ENCODE data around the gene GLIS1. TPM values are rescaled to one million over a fixed set of nuclear protein-coding genes. Genes with fewer than 3 reads are reported as not detected.
"Not testable (repeated sequence)": the region's sequence is repeated elsewhere in the genome, so short reads cannot be mapped to it uniquely, and the experiment has no call there.

Gene GLIS1
- total and polyA plus RNA-seq, 7 donors = 0.03 to 0.40 (median 0.15) TPM

GRCh38 chr1:53558739-53559315 is 180.1 kb downstream of the GLIS1 start:
- no peak overlapping the region for H3K4me3 ChIP-seq
- peak in 1 of 4 donors; percentile 17 for ATAC-seq
- no peaks in the 10 kb centered on the region for H3K4me1 ChIP-seq
- H3K36me3 ChIP-seq (ENCODE audit: insufficient read depth in 1 of 2, low read depth in 1 of 2) = no peaks in the 10 kb centered on the region
- 66 to 80% (median 70%) methylated on average over 5 of the region's 5 CpGs for WGBS, 3 donors
- no peaks in the 10 kb centered on the region for H3K9me3 ChIP-seq
- no peaks in the 10 kb centered on the region for H3K27me3 ChIP-seq (ENCODE audit: insufficient read depth in 3 of 3, low read length in 2 of 3)
- TF ChIP-seq CTCF (IDR thresholded peaks at IDR 0.05) = no peak
- intact Hi-C loops (cut with DNase I) = no loop called here
- no peak overlapping the region for H3K27ac ChIP-seq
- DNase-seq = no peak

GRCh38 chr1:53557830-53558738 is 180.9 kb downstream of the GLIS1 start:
- H3K9me3 ChIP-seq = no peaks in the 10 kb centered on the region
- intact Hi-C loops (cut with DNase I) = no loop called here
- peak; percentile 29 to 78 (median 61) for ATAC-seq
- no peaks in the 10 kb centered on the region for H3K27me3 ChIP-seq (ENCODE audit: insufficient read depth in 3 of 3, low read length in 2 of 3)
- 59 to 69% (median 63%) methylated on average over 12 of the region's 12 CpGs for WGBS, 3 donors
- H3K27ac ChIP-seq = no peak overlapping the region
- no peaks in the 10 kb centered on the region for H3K4me1 ChIP-seq
- no peak overlapping the region for H3K4me3 ChIP-seq
- DNase-seq = peak in 1 of 2 donors; percentile 5
- H3K36me3 ChIP-seq (ENCODE audit: insufficient read depth in 1 of 2, low read depth in 1 of 2) = no peaks in the 10 kb centered on the region
- no peak for TF ChIP-seq CTCF (IDR thresholded peaks at IDR 0.05)

GRCh38 chr1:53557369-53557768 is 181.6 kb downstream of the GLIS1 start:
- no peaks in the 10 kb centered on the region for H3K9me3 ChIP-seq
- H3K27ac ChIP-seq = no peak overlapping the region
- ATAC-seq = no peak
- H3K36me3 ChIP-seq (ENCODE audit: insufficient read depth in 1 of 2, low read depth in 1 of 2) = no peaks in the 10 kb centered on the region
- no peak for TF ChIP-seq CTCF (IDR thresholded peaks at IDR 0.05)
- no peaks in the 10 kb centered on the region for H3K27me3 ChIP-seq (ENCODE audit: insufficient read depth in 3 of 3, low read length in 2 of 3)
- DNase-seq = no peak
- no peaks in the 10 kb centered on the region for H3K4me1 ChIP-seq
- WGBS, 3 donors = 82 to 89% (median 84%) methylated on average over 4 of the region's 4 CpGs
- intact Hi-C loops (cut with DNase I) = no loop called here
- no peak overlapping the region for H3K4me3 ChIP-seq

GRCh38 chr1:53556657-53557227 is 182.2 kb downstream of the GLIS1 start:
- ATAC-seq = no peak
- H3K36me3 ChIP-seq (ENCODE audit: insufficient read depth in 1 of 2, low read depth in 1 of 2) = no peaks in the 10 kb centered on the region
- H3K4me3 ChIP-seq = no peak overlapping the region
- no peak overlapping the region for H3K27ac ChIP-seq
- no peaks in the 10 kb centered on the region for H3K27me3 ChIP-seq (ENCODE audit: insufficient read depth in 3 of 3, low read length in 2 of 3)
- TF ChIP-seq CTCF (IDR thresholded peaks at IDR 0.05) = no peak
- intact Hi-C loops (cut with DNase I) = no loop called here
- 95 to 99% (median 97%) methylated on average over 3 of the region's 3 CpGs for WGBS, 3 donors
- no peaks in the 10 kb centered on the region for H3K9me3 ChIP-seq
- DNase-seq = no peak
- H3K4me1 ChIP-seq = no peaks in the 10 kb centered on the region

GRCh38 chr1:53555620-53556326 is 183.2 kb downstream of the GLIS1 start:
- H3K4me1 ChIP-seq; ATAC-seq; intact Hi-C loops (cut with DNase I); H3K36me3 ChIP-seq (ENCODE audit: insufficient read depth in 1 of 2, low read depth in 1 of 2); H3K9me3 ChIP-seq; DNase-seq; H3K4me3 ChIP-seq; H3K27me3 ChIP-seq (ENCODE audit: insufficient read depth in 3 of 3, low read length in 2 of 3); H3K27ac ChIP-seq: not testable (repeated sequence)
- 79 to 92% (median 92%) methylated on average over 2 of the region's 2 CpGs for WGBS, 3 donors
